ENCODE data around the gene GDF15. TPM values are rescaled to one million over a fixed set of nuclear protein-coding genes. Genes with fewer than 3 reads are reported as not detected.
"Not testable (repeated sequence)": the region's sequence is repeated elsewhere in the genome, so short reads cannot be mapped to it uniquely, and the experiment has no call there.

The GDF15 gene
- total RNA-seq, 1 donor from 2014 or later = 8.3 TPM

GRCh38 chr19:18388960-18389725, 3.2 kb downstream of the GDF15 start:
- intact Hi-C loops (cut with DNase I) = no loop called here

GRCh38 chr19:18389726-18390064, 3.7 kb downstream of the GDF15 start:
- intact Hi-C loops (cut with DNase I) = no loop called here
- ATAC-seq = no peak
- DNase-seq (ENCODE audit: low spot score) = no peak

More at GRCh38 chr19:18388960-18389725, 3.2 kb downstream of the GDF15 start:
- ATAC-seq (no peak), DNase-seq (ENCODE audit: low spot score) (no peak)

DNA sequence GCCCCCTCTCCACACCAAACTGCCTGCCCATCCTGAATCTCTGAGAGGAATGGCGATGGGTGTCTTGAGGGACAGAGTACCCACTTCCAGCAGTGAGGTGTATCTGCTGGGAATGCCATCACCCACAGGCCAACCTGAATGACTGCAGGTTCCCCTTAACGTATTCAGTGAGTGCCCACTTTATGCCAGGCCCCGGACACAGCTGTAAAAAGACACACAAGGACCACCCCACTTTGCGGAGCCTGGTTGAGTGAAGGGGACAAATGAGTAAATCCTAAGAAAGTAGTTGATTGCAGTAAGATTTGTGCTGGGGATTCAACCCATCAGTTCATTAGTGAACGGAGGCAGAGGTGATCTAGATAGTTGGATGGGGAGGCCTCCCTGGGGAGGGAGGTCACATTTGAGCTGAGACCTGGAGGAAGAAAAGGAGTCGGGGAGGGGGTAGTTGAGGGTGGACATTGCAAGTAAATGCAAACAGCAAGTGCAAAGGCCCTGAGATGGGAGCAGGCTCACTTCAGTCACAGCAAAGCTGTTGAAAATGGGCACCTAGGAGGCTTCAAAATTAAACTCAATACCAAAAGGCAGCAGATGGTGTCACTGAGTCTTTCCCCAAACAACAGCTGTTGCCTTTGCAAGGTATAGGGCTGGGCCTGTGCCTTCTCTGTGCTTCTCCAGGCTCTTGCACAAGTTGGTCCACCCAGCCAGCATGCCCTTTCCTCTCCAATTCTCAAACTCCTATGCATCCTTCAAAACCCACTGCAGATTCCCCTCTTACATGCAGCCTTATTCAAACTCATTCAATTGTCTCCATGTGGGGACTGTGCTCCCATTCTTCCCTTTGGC, 4.3 kb downstream of the GDF15 start:
- no peak for ATAC-seq
- intact Hi-C loops (cut with DNase I) = no loop called here
- DNase-seq (ENCODE audit: low spot score) = no peak

DNA sequence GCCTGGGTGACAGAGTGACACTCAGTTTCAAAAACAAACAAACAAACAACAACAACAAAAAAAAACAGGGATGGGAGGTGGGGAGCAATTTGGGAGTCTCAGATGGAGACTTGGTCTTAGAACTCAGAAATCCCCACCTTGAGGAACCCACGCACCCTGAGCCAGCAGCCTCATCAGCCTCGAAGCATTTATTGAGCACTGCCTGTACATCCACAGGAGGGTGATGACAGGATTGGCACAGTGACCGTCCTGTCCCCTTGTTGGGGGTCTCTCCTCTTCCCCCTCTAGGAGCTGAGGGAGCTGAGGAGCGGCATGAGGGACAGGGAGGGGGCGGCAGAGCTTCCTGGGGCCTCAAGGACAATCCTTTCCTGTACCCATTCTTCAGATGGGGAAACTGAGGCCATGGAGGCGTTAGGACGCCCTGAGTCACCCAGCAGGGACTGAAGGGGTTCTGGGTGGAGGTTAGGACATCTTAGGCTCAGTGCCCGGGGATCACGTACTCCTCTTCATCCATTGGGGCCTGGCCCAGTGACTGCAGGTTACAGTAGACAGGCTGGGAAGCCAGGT, 5.6 kb downstream of the GDF15 start:
- intact Hi-C loops (cut with DNase I) = no loop called here
- ATAC-seq (no peak), DNase-seq (ENCODE audit: low spot score) (no peak)

- intact Hi-C loops (cut with DNase I) = no loop called here
- no peak for DNase-seq (ENCODE audit: low spot score)
- ATAC-seq = peak; percentile 55
Measured at GRCh38 chr19:18392417-18392816, 6.5 kb downstream of the GDF15 start.

GRCh38 chr19:18392926-18393325, 7.0 kb downstream of the GDF15 start:
- intact Hi-C loops (cut with DNase I) = no loop called here
- ATAC-seq (no peak), DNase-seq (ENCODE audit: low spot score) (no peak)

GRCh38 chr19:18393836-18394235, 7.9 kb downstream of the GDF15 start:
- DNase-seq (ENCODE audit: low spot score) = no peak
- peak; percentile 5 for ATAC-seq
- intact Hi-C loops (cut with DNase I) = no loop called here

- ATAC-seq = no peak
- intact Hi-C loops (cut with DNase I) = no loop called here
- DNase-seq (ENCODE audit: low spot score) = no peak
Measured at GRCh38 chr19:18396471-18397241, 10.7 kb downstream of the GDF15 start.

DNA sequence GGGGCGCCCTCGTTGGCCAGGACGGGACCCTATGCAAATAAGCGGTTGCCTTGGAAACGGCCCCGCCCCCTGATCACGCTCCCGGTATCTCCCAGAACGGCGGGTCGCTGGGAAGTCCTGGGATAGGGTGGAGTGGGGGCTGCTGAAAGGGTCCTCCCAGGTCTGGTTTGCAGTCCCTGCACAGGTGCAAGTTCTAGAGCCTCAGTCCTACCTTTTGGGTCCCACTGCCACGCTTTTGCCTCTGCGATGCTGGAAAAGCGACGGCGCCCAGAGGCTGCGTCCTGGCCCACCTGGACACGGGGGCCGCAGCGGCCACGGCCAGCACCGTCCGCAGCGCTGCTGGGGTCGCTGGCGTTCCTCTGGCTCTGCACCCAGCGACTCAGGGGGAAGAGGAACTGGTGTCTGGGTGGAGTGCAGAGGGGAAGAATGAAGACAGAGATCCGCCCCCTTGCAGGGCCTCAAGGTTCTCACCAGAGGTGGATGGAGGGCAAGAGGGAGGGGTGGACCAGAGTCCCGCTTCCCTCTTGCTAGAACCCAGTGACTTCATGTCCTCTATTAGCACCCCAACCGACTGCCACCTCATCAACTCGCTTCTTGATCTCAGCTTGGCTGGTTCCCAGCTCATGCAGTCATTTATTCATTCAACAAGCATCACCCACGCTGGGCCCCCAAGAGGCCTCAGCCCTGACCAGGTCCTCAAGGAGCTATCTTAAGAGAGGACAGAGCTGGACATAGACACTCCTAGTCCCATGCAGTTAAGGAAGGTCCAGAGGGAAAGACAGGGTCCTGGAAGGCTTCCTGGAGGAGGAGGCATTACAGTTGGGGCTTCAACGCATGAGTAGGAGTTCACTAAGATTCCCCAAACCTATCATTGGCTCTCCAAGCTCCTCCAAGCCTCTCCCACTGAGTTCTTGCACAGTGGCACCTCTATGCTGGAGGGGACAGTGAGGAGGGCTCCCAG, 11.6 kb downstream of the GDF15 start, which contains the start of gene LRRC25:
Gene LRRC25 (minus strand): TSS at position 381 of the 961 bp plus-strand sequence. CDS start 659 bp downstream, outside the sequence.
- peak; percentile 64 for ATAC-seq
- intact Hi-C loops (cut with DNase I) = no loop called here
- peak; percentile 70 for DNase-seq (ENCODE audit: low spot score)

DNA sequence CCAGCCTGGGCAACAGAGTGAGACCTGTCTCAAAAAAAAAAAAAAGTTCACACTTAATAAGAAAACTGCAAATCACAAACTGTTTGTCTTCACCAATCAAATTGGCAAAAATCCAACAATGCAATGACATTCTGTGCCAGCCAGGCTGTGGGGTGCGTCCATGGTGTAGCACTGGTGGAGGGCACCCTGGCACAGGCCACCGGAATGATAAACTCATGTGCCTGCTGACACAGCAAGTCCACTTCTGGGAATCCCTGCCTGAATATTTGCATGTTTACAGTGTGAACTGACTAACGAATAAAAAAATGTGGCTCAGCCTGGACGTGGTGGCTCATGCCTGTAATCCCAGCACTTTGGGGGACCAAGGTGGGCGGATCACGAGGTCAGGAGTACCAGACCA, 13.1 kb downstream of the GDF15 start:
- intact Hi-C loops (cut with DNase I) = no loop called here
- no peak for DNase-seq (ENCODE audit: low spot score)
- no peak for ATAC-seq

DNA sequence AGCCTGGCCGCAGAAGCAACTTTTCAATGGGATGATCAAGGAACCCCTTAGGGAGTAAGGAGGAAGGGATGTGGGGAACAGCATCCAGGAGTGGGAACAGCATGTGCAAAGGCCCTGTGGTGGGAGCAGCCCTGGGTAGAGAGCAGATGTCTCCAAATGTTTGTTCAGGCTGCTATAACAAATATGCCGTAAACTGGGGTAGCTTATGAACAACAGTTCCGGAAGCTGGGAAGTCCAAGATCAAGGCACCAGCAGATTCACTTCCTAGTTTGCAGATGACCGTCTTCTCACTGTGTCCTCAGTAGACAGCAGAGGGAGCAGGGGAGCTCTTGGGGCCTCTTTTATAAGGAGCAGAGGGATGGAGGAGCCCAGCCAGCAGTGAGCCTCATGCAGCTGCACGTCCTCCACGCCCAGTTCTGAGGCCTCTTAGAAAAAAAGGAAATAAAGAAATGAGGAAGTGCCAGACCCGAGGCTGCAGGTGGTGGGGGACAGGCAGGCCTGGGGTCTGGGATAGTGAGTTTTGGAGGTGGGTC, 15.7 kb downstream of the GDF15 start:
- intact Hi-C loops (cut with DNase I) = no loop called here
- ATAC-seq (peak; percentile 89), DNase-seq (ENCODE audit: low spot score) (peak; percentile 79)

DNA sequence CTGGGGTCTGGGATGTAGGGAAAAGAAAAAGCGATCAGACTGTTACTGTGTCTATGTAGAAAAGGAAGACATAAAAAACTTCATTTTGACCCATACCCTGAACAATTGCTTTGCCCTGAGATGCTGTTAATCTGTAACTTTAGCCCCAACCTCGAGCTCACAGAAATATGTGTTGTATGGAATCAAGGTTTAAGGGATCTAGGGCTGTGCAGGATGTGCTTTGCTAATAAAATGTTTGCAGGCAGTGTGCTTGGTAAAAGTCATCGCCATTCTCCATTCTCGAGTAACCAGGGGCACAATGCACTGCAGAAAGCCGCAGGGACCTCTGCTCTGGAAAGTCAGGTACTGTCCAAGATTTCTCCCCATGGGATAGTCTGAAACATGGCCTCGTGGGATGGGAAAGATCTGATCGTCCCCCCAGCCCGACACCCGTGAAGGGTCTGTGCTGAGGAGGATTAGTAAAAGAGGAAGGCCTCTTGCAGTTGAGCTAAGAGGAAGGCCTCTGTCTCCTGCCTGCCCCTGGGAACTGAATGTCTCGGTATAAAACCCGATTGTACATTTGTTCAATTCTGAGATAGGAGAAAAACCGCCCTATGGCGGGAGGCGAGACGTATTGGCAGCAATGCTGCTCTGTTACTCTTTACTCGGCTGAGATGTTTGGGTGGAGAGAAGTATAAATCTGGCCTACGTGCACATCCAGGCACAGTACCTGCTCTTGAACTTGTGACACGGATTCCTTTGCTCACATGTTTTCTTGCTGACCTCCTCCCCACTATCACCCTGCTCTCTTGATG, 16.7 kb downstream of the GDF15 start:
- intact Hi-C loops (cut with DNase I); ATAC-seq; DNase-seq (ENCODE audit: low spot score): not testable (repeated sequence)

- ATAC-seq; DNase-seq (ENCODE audit: low spot score); intact Hi-C loops (cut with DNase I): not testable (repeated sequence)
Measured at GRCh38 chr19:18405754-18406153, 19.8 kb downstream of the GDF15 start.

- intact Hi-C loops (cut with DNase I) = no loop called here
Measured at GRCh38 chr19:18406749-18407148, 20.8 kb downstream of the GDF15 start.

GRCh38 chr19:18408053-18408476, 22.1 kb downstream of the GDF15 start:
- peak; percentile 68 for DNase-seq (ENCODE audit: low spot score)

More at GRCh38 chr19:18406749-18407148, 20.8 kb downstream of the GDF15 start:
- ATAC-seq (no peak), DNase-seq (ENCODE audit: low spot score) (no peak)

GRCh38 chr19:18412610-18413239, 26.8 kb downstream of the GDF15 start:
- peak; percentile 59 for DNase-seq (ENCODE audit: low spot score)
- intact Hi-C loops (cut with DNase I) = loop anchor here (5.0 kb wide), 1 partner anchor 65 kb away; no protein-coding TSS in a partner anchor

More at GRCh38 chr19:18408053-18408476, 22.1 kb downstream of the GDF15 start:
- intact Hi-C loops (cut with DNase I) = no loop called here
- ATAC-seq = no peak

More at GRCh38 chr19:18412610-18413239, 26.8 kb downstream of the GDF15 start:
- ATAC-seq = no peak
